22Rv1 (cell line): ENCODE measurements around the gene MOB1A.

ENCODE experiments used
- CTCF ChIP-seq: fragments of 450-650 bp; IDR thresholded peaks from 2 replicates; pipeline ENCODE4 v1.5.1; 2017; ENCODE audit warnings: mild to moderate bottlenecking
- ZFX ChIP-seq: fragments of 450-650 bp; IDR thresholded peaks from 2 replicates; pipeline ENCODE4 v1.6.1; 2017; ENCODE audit warnings: antibody characterized with exemption, borderline replicate concordance

- TF ChIP-seq CTCF (no peak), ZFX (no peak)
These were observed 30.0 kb downstream of the MOB1A start for GRCh38 chr2:74148457-74149246.
